NCI-H82 (cell line): ENCODE data around the gene SH2D5.

Experiments
- DNase-seq: peaks from one replicate; lab custom pipeline; 2025; lab: John Stamatoyannopoulos, UW

SH2D5 gene

GRCh38 chr1:20732588-20733359 is at the start of gene SH2D5:
Gene SH2D5 (minus strand): TSS chr1:20732703. CDS start chr1:20728044, 4,659 bp downstream.
- DNase-seq: peak; percentile 87

GRCh38 chr1:20775700-20776099 is 43.2 kb upstream of the SH2D5 start:
- no peak for DNase-seq

GRCh38 chr1:20771780-20772179 is 39.3 kb upstream of the SH2D5 start:
- no peak for DNase-seq

GRCh38 chr1:20770314-20771087 is 38.0 kb upstream of the SH2D5 start:
- no peak for DNase-seq

- DNase-seq: no peak
These were observed 34.8 kb upstream of the SH2D5 start for GRCh38 chr1:20767271-20767670.

- no peak for DNase-seq
These were observed 30.9 kb upstream of the SH2D5 start for GRCh38 chr1:20763417-20763816.

GRCh38 chr1:20760322-20760721 is 27.8 kb upstream of the SH2D5 start:
- no peak for DNase-seq

- no peak for DNase-seq
These were observed 21.1 kb upstream of the SH2D5 start for GRCh38 chr1:20753589-20753988.

- no peak for DNase-seq
These were observed 19.0 kb upstream of the SH2D5 start for GRCh38 chr1:20751462-20751990.

GRCh38 chr1:20742671-20743070 is 10.2 kb upstream of the SH2D5 start:
- no peak for DNase-seq

GRCh38 chr1:20740781-20741180 is 8.3 kb upstream of the SH2D5 start:
- no peak for DNase-seq

- DNase-seq: no peak
These were observed 6.7 kb upstream of the SH2D5 start for GRCh38 chr1:20739225-20739624.

- no peak for DNase-seq
These were observed 3.1 kb upstream of the SH2D5 start for GRCh38 chr1:20735581-20736111.

GRCh38 chr1:20733360-20733975 is 965 bp upstream of the SH2D5 start:
- peak; percentile 66 for DNase-seq

GRCh38 chr1:20732071-20732587 is 374 bp downstream of the SH2D5 start:
- peak; percentile 95 for DNase-seq

- peak; percentile 55 for DNase-seq
These were observed 1.2 kb downstream of the SH2D5 start for GRCh38 chr1:20731057-20731991.

GRCh38 chr1:20730690-20731056 is 1.8 kb downstream of the SH2D5 start:
- no peak for DNase-seq

- DNase-seq: no peak
These were observed 2.4 kb downstream of the SH2D5 start for GRCh38 chr1:20729990-20730689.

- no peak for DNase-seq
These were observed 3.2 kb downstream of the SH2D5 start for GRCh38 chr1:20729155-20729931.
